Esophagus muscularis mucosa (tissue), 3 donors: Measurements from ENCODE around the gene REM1.

Source experiments
- CTCF ChIP-seq, 3 experiments: fragments of 200-600 bp in 2 of 3; fragments of 450-650 bp in 1 of 3; sonication (generic) in 2 of 3; IDR thresholded peaks; one replicate each; pipeline ENCODE4 v1.5.1; 2017 to 2019; ENCODE audit warnings: antibody characterized with exemption in 3 of 3, mild to moderate bottlenecking in 2 of 3, moderate library complexity in 1 of 3
- POLR2A ChIP-seq: fragments of 450-650 bp; IDR thresholded peaks from one replicate; pipeline ENCODE4 v1.6.1; 2017; ENCODE audit warnings: antibody characterized with exemption, moderate library complexity, mild to moderate bottlenecking, low read depth

DNA sequence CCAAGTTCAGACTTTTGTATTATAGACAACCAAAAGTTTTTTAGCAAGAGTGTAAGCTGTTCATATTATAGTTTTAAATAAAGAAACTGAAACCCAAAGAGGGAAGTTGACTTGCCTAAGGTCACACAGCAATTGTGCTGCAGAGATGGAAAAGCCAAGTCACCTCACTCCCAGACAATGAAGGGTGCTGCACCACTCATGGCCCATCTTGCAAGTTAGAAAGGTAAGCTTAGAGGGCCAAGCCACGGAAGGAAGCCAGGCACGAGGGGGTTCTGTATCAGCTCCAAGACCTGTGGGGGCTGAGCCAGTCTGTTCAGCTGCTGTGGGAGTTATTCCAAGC is 1.0 kb upstream of the REM1 start:
- TF ChIP-seq CTCF (IDR thresholded peaks at IDR 0.05) (no peak), POLR2A (no peak)
